HG03066 (cell line): Measurements from ENCODE around the gene PAGE1.
"Not testable (repeated sequence)": the region's sequence is repeated elsewhere in the genome, so short reads cannot be mapped to it uniquely, and the experiment has no call there.

Experiments
- ATAC-seq: cut with Tn5 transposase; IDR thresholded peaks from one replicate; pipeline ENCODE4 v1.9.1; 2021; ENCODE audit warnings: low read depth; ENCODE audit not compliant: unreplicated experiment

PAGE1 gene, protein sequence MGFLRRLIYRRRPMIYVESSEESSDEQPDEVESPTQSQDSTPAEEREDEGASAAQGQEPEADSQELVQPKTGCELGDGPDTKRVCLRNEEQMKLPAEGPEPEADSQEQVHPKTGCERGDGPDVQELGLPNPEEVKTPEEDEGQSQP

DNA sequence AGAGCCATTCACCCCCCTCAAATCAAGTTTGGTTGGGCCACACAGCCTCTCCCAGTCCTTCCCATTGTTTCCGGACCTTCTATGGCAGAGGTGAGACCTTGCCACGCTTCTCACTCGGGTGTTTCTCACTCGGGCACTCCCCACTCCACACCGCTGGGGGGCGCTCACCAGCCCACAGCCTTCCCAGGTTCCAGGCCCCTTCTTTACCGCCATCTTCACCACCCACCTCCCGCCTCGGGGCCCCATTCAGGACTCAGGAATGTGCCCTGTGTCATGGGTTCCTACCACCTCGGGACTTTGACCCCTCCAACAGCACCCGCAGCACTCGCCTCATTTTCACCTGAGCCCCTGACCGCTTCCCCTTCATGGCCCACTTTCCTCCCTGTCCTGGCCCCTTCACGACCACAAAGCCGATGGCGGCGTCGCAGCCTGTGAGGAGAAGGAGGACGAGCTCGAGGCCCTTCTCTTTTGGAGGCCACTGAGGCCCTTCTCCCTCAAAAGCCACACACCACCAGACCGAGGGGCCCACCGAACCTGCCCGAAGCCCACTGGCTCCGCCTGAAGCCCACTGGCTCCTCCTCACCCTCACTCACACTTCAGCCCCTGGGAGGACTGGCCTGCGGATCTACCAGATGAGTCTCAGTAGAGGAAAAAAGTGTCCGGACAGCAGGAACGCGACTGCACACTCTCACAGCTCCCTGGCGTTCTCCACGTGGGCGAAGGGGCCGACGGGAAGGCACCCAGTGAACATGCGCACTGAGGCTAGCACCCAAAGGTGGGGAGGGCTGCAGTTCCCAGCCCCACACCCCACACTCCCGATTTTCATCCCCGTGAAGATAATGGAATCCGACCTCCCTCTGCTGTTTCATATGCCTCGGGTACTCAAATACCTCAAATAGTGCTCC lies at the start of gene PAGE1:
Gene PAGE1 (minus strand): TSS at position 709 of the 905 bp plus-strand sequence. CDS start 1,214 bp downstream, outside the sequence.
- ATAC-seq = no peak

DNA sequence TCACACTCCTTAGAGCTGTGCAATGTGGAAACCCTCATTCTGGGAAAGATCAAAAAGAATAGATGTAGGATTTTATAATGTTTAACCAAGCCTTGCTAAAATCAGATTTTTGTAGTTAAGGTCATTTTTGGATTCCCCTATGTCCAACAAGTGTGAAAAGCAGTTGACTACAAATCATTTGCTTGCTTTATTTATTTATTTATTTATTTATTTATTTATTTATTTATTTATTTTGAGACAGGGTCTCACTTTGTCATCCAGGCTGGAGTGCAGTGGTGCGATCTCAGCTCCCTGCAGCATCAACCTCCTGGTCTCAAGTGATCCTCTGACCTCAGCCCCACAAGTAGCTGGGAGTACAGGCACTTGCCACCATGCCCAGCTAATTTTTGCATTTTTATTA lies 45.7 kb upstream of the PAGE1 start:
- not testable (repeated sequence) for ATAC-seq

DNA sequence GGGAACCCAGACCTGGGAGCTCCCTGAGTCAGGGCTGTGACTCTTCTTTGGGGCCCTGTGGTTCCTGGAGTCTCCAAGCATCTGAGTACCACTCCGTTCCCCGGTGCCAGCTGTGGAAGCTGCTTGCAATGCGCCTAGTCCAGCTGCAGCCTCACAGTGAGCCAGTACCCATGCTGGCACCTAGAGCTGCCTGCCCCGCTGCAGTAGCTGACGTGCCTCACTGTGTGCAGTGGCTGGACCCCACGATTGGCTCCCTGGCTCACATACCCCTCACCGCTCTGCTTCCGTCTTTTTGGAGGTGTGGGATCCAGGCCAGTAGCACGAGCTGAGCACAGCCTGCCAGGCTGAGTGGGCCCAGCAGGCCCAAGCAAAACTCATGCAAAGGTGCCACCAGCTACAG lies 32.1 kb upstream of the PAGE1 start:
- no peak for ATAC-seq

DNA sequence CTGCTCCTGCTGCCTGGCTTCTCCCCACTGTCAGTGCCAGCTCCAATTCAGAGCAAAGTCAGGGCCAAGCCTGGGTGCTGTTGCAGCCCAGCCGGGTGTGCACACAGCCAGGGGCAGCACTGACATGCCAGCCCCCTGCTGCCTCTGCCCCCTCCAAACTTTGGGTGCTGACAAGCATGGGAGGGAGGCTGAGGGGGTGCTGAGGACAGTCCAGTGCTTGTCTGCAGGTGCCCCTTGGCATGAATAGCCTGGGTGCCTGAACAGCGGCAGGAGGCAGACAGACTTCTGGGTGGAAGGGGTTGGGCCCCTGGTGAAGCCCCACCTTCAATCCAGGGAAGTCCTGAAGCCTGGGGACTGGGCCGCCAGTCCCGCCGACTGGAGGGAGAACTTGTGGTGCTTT lies 31.2 kb upstream of the PAGE1 start:
- no peak for ATAC-seq

DNA sequence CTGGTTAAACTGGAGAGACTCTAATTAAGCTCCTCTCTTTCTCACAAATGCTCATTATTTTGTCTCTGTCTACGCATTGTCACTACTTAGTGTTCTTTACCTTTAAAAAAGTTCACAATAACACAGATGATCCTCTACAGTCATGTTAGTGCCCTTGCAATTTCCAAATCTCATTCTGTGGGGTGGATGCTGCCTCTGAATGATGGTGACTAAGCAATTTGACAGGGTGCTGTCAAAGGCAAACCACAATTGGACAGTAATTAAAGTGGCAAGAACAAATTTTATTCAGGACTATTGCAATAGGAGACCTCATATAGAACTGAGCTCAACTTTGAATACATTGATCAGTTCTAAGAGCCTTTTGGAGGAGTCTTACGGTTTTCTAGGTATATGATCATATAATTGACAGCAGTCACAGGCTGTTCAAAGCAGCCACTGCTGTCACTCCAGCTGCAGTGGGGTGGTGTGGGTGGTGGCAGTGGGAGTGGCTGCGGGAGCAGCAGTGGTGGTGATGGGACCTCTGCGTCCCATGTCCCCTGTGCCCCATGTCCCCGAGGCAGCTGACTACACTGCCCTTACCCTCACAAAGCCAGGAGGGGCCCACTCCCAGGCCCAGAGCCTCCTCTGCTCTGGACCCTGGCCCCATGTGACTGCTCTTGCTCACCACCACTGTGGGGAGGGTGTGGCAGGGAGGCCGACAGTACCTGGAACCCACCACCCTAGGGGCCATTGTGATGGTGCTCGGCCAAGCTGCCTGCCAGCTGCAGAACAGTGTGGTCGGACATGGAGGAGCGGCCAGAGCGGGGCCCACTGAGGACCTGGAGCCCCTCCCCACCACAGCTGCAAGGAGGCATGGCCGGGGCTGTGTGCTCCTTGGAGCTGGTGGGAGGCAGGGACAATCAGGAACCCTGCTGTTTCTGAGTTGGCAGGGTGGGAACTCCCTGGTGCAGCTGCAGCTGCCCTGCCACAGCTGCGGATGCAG lies 30.4 kb upstream of the PAGE1 start:
- ATAC-seq = no peak

DNA sequence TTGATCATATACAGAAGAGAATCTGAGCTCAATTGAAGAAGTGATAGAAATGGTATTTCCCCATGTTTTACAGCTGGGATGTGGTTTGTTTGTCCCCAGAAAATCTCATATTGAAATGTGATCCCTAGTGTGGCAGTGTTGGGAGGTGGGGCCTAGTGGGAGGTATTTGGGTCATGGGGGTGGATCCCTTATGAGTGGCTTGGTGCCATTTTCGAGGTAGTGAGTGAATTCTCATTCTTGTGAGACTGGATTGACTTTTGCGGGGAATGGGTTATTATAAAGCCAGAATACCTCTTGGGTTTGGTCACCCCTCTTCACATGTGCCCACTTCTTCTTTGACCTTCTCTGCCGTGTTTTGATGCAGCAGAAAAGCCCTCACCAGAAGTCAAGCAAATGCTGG lies 29.6 kb upstream of the PAGE1 start:
- no peak for ATAC-seq

DNA sequence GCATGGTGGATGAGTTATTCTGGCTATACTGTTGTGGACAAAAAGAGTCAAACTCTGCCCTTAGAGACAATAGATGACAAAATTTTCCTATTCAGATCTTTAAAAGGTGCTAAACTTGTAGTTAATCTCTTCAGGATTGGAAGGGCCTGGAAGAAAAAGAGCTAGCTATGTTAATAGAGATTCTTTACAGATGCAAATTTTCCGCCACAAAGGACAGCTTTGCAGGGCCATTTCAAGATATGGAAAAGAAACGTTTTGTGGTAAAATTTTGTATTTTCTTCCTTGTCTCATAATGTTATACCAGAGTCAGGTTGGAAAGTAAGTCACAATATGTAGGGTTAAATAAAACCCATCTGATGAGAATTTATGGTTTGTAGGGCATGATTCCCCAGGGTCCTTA lies 24.3 kb upstream of the PAGE1 start:
- not testable (repeated sequence) for ATAC-seq

DNA sequence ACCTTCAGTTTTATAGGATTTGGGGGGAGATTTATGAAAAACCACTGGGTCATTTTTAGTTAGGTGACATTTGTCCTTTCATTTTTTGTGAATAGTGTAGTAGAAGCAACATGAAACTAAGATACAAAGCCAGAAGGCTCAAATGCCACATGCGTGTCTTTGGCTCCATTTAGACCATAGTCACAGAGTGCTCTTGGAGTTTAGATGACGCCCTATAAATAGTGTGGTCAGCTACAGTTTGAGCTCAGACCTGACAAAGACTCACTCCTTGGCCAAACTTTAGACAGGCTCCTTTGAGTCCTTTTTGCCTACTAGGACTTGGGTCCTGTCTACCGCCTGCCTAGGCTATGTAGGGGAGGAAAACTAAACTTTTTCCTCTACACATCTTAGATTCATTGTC lies 16.8 kb upstream of the PAGE1 start:
- ATAC-seq = no peak

DNA sequence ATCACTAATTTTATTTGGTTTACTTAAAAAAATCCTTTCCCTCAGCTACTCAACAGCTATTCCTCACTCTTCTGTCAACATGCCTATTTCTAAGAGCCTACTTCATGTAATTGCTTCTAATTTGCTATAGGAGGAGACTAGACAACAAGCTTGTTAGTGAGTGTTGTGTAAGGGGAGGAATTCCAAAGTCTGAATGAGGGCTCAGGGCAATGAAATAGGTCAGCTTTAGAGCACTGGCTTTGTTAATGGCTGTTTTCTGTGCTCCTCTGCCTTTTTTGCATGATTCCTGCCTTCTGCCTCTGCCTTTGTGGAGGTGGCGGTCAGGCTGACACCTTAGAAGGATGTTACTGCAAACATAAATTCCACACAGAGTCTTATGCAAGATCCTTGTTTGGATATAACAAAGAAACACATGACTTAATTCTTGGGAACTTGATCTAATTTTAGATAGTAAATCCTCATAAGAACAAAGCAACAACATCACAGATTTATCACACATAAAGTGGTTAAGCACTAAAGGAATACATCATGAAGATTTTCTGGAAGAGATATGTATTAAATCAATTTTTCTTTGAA lies 15.0 kb upstream of the PAGE1 start:
- ATAC-seq = no peak

DNA sequence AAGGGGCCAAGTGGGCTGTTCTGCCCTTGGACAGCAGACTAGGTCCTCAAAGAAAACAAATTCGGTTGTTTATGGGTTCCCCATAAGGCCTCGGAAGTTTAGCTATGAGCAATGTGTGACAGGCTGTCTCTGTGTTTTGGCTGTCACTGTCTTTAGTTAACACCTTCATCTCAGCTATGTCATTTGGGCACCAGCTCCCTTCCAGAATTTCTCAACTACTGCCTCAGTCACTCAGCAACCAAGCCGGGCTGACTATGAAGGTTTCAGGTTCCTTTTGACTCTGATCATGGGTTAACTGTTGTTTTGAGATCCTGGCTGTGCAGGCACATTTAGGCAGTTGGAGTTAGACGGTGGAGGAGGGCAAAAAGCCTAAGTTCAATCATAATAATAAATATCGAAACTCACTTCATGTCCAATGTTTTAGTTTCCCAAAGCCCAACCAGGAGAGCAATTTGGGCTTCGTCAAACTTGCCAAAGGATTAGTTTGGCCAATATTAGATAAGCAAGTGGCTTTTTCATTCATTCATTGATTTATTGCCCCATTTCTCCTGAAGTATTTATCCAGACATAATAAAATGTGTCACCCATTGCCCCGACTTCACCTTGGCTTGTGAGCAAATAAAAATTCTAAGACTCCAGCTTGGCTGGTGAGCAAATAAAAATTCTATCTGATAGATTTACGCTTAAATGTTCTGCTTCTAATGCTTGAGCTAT lies 9.1 kb upstream of the PAGE1 start:
- ATAC-seq = no peak

DNA sequence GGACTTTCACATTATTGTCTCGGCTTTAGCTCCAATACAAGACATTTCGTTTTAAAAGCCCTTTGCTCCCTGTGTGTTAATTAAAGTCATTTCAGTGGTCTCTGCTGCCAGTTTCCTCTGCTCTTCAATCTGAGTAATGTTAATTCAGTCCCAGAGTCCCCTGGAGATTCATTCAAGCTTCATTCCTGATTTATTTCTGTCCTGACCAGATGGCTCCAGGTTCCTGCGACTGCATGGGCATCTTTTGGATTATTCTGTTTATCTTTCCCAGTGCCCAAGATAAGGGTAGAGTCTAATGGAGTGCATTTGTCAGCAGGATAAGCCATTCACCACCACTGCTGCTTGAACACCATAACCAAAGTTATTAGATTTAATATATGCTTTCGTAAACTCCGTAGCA lies 6.1 kb upstream of the PAGE1 start:
- ATAC-seq = no peak

DNA sequence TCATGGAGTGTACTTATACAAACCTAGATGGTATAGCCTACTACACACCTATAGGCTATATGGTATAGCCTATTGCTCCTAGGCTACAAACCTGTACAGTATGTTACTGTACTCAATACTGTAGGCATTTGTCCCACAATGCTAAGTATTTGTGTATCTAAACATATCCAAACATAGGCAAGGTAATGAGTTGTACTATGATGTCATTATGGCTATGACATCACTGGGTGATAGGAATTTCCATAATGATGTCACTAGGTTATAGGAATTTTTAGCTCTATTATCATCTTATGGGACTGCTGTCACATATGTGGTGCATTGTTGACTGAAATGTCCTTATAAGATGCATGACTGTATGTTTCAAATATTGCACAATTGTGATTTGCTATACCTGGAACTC lies 5.5 kb upstream of the PAGE1 start:
- ATAC-seq = no peak

DNA sequence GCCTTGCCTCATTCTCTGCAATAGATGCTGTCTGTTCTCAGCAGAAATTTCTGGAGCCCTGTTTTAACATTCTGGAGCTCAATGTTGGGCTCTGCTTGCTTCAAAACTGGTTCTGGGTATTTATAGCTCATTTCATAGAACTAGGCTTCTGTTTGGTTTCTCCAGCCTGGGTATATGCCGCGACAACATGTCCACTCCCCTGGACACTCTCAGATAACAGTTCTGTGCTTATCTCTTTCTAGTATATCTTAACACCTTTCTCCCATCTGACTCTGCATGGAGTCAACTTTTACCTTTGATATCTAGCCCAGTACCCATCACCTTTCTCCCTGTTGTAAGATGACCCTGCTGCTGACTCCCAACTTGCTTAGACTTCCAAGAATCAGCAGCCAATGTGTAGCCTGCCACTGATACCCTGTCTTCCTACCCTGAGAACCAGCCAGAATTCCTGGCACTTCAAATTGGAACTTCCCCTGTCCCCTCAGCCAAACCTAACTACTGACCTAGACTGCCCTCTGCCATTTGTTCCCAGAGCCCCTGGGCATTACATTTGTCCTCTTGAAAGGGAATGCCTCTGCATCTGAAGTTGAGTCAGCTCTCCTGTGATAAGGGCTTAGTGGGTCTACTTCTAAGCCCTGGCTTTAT lies 20.6 kb downstream of the PAGE1 start:
- ATAC-seq = no peak

DNA sequence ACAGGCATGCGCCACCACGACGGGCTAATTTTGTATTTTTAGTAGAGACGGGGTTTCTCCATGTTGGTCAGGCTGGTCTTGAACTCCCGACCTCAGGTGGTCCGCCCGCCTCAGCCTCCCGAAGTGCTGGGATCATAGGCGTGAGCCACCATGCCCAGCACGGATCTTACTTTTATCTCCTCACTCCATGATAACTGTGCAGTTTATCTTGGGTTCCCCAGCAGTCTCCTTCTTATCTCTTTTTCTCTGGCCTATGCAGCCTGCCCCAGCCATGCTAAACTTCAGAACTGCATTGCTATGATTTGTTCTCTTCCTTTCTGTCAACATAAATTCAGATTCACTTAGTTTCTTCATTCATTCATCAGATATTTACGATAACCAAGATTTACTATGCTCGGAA lies 22.4 kb downstream of the PAGE1 start:
- no peak for ATAC-seq

DNA sequence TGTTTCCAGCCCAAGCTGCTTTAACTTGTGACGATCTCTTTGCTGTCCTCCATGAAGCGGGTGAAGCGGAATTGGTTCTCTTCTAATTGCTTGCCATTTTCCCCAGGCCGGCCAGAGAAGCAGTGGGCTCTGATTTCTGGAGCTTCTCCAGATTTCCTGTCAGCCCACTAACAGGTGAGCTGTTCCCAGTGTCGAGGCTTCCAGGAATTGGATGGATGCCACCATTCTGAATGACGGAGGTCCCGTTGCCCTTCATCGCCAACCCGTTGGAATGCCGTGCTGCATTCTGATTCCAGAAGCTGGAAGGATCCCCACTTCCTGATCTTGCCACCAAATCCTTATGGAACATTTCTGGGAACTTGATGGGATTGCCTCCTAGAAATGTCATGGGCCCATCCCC lies 31.0 kb downstream of the PAGE1 start:
- no peak for ATAC-seq

DNA sequence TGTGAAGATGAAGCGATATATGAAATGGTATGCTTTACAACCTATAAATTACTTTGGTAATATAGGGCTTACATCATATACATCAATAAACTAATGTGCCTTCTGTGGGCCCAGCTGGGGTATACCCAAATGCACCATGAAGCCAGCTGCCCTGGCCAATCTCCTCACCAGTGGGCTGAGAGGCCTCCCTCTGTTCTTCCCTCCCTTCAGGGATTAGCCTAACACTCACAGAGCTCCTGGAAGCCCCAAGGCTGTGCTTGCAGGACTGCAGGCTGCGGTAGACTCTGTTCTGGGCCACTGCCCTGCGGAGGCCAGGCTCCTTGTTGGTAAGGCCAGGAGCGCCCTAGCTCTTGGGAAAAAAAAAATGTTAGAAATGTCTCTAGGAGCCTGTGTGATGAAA lies 33.9 kb downstream of the PAGE1 start:
- no peak for ATAC-seq

DNA sequence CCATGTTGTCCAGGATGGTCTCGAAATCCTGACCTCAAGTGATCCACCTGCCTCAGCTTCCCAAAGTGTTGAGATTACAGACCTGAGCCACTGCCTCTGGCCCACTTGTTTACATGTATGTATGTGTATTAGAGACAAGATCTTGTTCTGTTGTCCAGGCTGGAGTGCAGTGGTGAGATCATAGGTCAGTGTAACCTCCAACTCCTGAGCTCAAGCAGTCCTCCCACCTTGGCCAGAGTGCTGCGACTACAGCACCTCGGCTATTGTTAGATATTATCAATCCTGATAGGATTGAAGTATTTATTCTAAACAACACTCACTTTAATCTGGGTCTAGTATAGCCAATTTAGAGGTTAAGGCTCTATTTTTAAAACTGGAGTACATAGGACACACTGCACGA lies 36.0 kb downstream of the PAGE1 start:
- ATAC-seq = no peak

DNA sequence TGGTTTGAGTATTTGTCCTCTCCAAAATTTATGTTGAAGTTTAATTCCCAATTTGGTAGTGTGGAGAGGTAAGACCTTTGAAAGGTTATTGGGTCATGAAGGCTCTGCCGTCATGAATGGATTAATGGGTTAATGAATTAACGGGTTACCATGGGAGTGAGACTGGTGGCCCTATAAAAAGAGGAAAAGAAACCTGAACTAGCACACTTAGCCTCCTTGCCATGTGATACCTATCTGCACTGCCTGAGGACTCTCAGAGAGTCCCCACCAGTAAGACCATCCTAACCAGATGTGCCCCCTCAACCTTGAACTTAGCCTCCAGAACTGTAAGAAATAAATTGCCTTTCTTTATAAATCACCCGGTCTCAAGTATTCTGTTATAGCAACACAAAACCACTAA lies 39.3 kb downstream of the PAGE1 start:
- ATAC-seq = no peak

DNA sequence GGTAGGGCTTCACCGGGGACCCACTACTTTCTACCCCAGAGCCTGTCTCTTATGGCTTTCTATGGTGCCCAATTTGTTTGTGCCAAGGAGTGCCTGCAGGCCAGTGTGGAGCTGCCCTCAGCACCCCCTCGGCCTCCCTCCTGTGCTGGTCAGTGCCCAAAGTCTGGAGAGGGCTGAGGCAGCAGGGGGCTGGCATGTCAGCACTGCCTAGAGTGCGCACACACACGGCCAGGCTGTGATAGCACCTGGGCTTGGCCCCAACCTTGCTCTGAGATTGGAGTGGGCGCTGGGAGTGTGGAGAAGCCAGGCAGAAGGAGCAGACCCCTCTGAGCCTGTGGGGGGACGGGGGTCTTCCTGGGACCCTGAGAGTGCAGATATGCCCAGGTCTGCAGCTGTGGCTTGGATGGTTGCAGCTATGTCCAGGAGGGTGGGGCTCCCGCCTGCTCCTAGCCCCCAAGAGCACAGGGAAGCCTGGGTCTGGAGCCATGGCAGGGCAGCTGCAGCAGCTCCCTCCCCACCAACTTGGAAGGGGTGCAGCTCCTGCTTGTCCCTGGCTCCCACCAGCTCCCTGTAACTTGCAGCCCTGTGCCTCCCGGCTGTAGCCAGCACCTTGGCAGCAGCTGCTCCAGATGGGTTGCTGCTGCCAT lies 50.7 kb downstream of the PAGE1 start:
- no peak for ATAC-seq
